NT2/D1 (cell line): Measurements from ENCODE around the gene PGBD5.
A peak's percentile ranks its signal among the peaks of the same experiment; 100 is the strongest.

Source experiments
- DNase-seq: peaks from one replicate; pipeline ENCODE4 v3.0.0-alpha.2; 2011; ENCODE audit warnings: low read depth, low spot score
- H3K27me3 ChIP-seq: 2 replicates; pipeline ENCODE4 v1.6.0; 2011; ENCODE audit warnings: mild to moderate bottlenecking; ENCODE audit not compliant: insufficient read length, insufficient read depth
- H3K36me3 ChIP-seq: 2 replicates; pipeline ENCODE4 v1.6.1; 2011; ENCODE audit warnings: mild to moderate bottlenecking, low read length, mixed read lengths; ENCODE audit not compliant: insufficient read depth, insufficient read length
- H3K4me1 ChIP-seq: 2 replicates; pipeline ENCODE4 v1.5.1; 2011; ENCODE audit not compliant: insufficient read depth, insufficient read length
- H3K4me3 ChIP-seq: 2 replicates; pipeline ENCODE4 v1.5.1; 2011; ENCODE audit warnings: low read depth; ENCODE audit not compliant: insufficient read length
- H3K9ac ChIP-seq: 2 replicates; pipeline ENCODE4 v1.6.0; 2011; ENCODE audit warnings: low read depth; ENCODE audit not compliant: insufficient read length
- H3K9me3 ChIP-seq: 2 replicates; pipeline ENCODE4 v1.5.1; 2011; ENCODE audit warnings: mild to moderate bottlenecking, low read length; ENCODE audit not compliant: insufficient read depth
- SUZ12 ChIP-seq: IDR thresholded peaks from 2 replicates; pipeline ENCODE4 v1.6.1; 2011; ENCODE audit not compliant: insufficient read length, insufficient read depth; ENCODE audit errors: extremely low read depth
- YY1 ChIP-seq: IDR thresholded peaks from 2 replicates; pipeline ENCODE4 v1.6.1; 2011; ENCODE audit not compliant: insufficient read length, insufficient read depth
- ZNF274 ChIP-seq: IDR thresholded peaks from 2 replicates; pipeline ENCODE4 v1.6.1; 2011; ENCODE audit warnings: mild to moderate bottlenecking, low read depth, low read length

PGBD5 gene

DNA sequence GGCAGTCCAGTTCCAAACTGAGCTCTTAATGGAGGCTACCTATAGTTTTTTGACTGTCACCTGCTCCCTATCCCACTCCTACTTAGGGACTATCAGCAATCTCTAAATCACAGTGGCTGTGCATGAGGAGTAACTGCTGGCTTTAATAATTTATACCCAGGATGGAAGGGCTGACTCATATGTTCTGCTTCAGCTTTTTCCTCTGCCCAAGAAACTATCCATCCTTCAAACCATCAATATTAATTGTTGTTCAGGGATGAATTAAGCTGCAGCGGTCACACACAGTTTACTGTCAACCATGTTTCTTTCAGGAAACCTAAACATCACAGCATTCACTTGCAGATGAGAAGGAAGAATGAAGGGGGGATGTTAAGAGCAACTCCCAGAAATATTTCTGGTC, 9.0 kb upstream of the PGBD5 start:
- no peak for TF ChIP-seq SUZ12
- TF ChIP-seq YY1, result no peak
- no peak for TF ChIP-seq ZNF274

DNA sequence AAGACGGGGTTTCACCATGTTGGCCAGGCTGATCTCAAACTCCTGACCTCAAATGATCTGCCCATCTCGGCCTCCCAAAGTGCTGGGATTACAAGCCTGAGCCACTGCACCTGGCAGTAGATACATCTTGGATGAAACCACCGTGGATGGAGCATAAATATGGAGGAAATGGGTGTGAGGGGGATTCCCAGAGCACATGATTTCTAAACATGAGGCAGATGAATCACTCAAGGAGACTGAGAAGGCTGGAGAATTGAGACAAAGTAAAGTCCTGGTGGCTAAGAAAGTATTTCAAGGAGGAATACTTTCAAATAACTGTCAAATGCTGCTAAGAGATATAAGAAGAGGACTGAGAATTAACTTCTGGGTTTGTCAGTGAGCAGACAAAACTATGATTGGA, 5.4 kb upstream of the PGBD5 start:
- Histone ChIP-seq H3K4me1 (no peaks in the 10 kb centered on the region), H3K36me3 (no peaks in the 10 kb centered on the region), H3K4me3 (no peak overlapping the region), H3K9me3 (no peaks in the 10 kb centered on the region), H3K9ac (no peak overlapping the region), H3K27me3 (peaks cover 6% of the 10 kb centered on the region)
- DNase-seq, result no peak
- TF ChIP-seq ZNF274, result no peak
- no peak for TF ChIP-seq SUZ12
- no peak for TF ChIP-seq YY1

More for the DNA sequence above, 9.0 kb upstream of the PGBD5 start:
- Histone ChIP-seq H3K36me3 (no peaks in the 10 kb centered on the region), H3K9me3 (peaks cover 10% of the 10 kb centered on the region), H3K9ac (no peak overlapping the region), H3K4me3 (no peak overlapping the region), H3K27me3 (no peaks in the 10 kb centered on the region), H3K4me1 (no peaks in the 10 kb centered on the region)
- DNase-seq, result no peak

DNA sequence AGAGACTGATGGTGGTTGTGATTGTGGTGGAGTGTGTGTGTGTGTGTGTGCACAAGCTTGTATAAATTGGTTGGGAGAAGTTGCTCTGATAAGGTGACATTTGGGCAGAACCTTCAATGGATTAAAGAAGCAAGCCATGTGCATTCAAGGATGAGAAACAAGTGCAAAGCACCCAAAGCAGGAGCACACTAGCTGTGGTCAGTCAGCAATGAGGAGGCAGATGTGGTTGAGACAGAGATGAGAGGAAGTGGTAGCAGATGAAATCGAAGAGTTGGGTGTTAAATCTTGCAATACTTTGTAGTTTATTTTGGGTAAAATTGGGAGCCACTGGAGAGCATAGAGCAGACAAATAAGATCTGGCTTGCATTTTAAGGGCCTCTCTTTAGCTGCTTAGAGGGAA, 4.4 kb upstream of the PGBD5 start:
- Histone ChIP-seq H3K36me3 (no peaks in the 10 kb centered on the region), H3K4me3 (no peak overlapping the region), H3K9ac (no peak overlapping the region), H3K9me3 (no peaks in the 10 kb centered on the region), H3K27me3 (peaks cover 7% of the 10 kb centered on the region), H3K4me1 (no peaks in the 10 kb centered on the region)
- no peak for TF ChIP-seq SUZ12
- TF ChIP-seq ZNF274, result no peak
- TF ChIP-seq YY1, result no peak
- no peak for DNase-seq

DNA sequence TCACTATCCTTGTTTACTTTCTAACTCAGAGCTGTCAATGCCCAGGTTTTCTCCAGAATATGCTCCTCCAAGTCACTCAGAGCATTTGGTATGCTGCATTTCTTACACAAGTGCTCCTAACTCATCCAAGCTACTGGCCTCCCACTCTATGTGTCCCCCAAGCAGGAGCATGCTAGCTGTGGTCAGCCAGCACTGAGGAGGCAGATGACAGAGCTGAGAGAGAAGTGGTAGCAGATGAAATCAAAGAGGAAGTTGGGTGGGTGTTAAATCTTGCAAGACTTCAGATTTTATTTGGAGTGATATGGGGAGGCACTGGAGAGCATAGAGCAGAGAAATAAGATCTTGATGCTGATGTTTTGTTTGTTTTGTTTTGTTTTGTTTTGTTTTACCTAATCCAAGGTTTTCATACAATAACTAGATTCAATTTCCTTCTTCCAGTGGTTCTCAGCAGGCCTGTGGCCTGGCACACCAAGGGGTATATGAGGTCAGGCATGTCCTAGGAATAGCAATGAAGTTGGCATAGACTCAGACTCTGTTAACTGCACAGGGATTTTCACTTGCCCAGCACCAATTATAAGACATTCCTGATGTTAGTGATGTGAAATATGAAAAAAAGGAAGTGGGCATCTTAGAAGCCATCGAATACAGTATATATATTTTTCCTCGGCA, 3.1 kb upstream of the PGBD5 start:
- H3K27me3 ChIP-seq, result peaks cover 20% of the 10 kb centered on the region
- H3K36me3 ChIP-seq, result no peaks in the 10 kb centered on the region
- H3K4me1 ChIP-seq, result no peaks in the 10 kb centered on the region
- no peak for DNase-seq
- H3K9me3 ChIP-seq, result no peaks in the 10 kb centered on the region
- TF ChIP-seq YY1 (no peak), ZNF274 (no peak), SUZ12 (no peak)
- no peak overlapping the region for H3K9ac ChIP-seq
- no peak overlapping the region for H3K4me3 ChIP-seq

DNA sequence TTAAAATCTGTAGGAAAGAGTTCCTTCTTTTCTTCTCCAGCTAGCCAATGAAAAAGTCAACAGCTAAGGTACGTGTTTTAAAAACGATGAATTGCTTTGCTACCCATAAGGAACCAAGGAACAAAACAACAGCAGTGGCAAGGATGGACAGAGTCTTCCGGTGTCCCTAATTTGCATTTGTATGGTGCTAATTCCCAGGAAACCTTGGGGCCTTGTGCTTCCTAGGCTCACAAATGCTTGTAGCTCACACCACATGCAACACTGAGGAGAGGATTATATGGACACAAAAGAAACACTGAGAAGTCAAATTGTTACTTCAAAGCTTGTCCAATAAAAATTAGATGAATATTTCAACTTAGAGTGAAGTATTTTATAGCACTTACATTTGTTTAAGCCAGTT, 1.8 kb upstream of the PGBD5 start:
- Histone ChIP-seq H3K36me3 (no peaks in the 10 kb centered on the region), H3K9me3 (no peaks in the 10 kb centered on the region), H3K4me1 (no peaks in the 10 kb centered on the region), H3K27me3 (peaks cover 32% of the 10 kb centered on the region), H3K4me3 (no peak overlapping the region), H3K9ac (no peak overlapping the region)
- no peak for TF ChIP-seq YY1
- TF ChIP-seq SUZ12, result no peak
- TF ChIP-seq ZNF274, result no peak
- DNase-seq, result peak; percentile 94

DNA sequence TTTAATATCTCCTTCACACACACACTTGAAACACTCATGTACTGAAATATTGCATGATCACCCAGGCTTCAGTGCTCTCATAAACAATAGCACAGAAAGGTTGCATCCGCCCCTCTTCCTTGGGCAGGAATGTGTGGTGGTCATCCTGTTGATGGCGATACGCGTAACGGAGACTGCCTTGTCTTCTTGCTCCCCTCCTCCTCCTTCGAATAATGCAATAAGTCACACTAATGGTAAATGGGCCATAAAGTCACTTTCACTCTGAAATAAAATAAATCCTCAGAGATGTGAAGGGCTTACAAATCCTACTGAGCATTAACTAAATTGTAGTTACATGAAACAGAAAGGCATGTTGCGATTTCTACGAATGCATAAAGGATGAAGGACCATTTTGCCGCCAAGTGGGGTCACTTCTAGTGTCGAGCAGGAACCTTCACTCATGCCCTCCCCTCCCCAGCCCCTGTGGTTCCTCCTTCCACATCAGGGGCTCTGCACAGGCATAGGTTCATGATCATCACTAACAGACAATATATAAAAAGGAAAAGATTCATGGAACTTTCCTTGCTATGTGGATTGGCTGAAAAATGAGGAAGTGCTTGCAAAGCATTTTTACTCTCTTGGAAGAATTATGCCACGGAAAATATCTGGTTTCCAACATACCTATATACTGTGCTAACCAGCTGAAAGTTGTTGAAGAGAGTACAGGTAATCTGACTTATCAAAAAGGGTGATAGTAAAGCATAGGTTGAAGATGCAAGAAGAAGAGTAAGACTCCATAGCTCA, 1.2 kb upstream of the PGBD5 start:
- Histone ChIP-seq H3K4me1 (peaks cover 5% of the 10 kb centered on the region), H3K9me3 (no peaks in the 10 kb centered on the region), H3K36me3 (no peaks in the 10 kb centered on the region), H3K27me3 (peaks cover 33% of the 10 kb centered on the region), H3K4me3 (peak overlapping the region; percentile 31), H3K9ac (no peak overlapping the region)
- TF ChIP-seq YY1 (no peak), ZNF274 (no peak), SUZ12 (no peak)
- DNase-seq, result no peak

DNA sequence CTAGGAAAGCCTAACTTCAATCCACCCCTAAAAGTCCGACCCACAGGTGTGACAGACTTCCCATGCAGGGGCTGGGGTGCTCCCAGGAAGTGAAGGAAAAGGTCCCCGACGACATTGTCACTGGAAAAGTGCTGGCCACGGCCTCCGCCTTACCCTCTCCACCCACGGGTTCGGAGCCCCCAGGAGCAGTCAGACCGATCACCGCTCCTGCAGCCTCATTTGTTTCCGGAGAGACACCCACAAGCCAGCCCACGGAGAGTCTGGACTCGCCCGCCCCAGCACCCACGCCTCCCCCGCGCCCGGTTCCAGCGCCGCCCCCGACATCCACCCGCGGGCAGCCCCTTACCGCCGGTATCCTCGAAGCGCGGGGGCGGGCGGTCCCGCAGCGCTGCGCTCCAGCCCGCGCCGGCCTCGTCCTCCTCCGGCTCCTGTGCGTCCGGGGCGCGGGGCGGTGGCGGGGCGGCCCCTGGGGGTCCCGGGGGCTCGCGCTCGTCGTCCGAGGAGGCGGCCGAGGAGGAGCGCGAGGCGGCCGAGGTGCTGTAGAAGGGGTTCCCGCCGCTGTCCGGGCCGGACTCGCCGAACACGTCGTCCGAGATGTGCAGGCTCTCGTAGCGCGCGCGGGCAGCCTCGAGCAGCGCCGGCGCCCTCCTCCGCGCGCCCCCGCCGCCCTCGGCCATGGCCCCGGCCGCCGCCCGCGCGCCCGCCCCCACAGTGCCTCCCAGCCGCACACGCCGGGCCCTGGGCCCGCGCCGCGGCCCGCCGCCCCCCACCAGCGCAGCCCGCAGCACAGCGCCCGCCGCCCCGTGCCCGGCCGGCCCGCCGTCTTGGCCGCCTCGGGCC, 660 bp downstream of the PGBD5 start:
- 0 out of 2 replicates have a peak, but pooled peaks cover 3% of the 10 kb centered on the region for H3K9me3 ChIP-seq
- no peak for DNase-seq
- H3K36me3 ChIP-seq, result no peaks in the 10 kb centered on the region
- H3K4me1 ChIP-seq, result peaks cover 6% of the 10 kb centered on the region
- peaks cover 33% of the 10 kb centered on the region for H3K27me3 ChIP-seq
- no peak for TF ChIP-seq SUZ12
- TF ChIP-seq ZNF274, result no peak
- no peak for TF ChIP-seq YY1
- H3K9ac ChIP-seq, result peak overlapping the region; percentile 70
- H3K4me3 ChIP-seq, result peak overlapping the region; percentile 61
